ENCODE data around the gene GKN1.

GKN1 gene

GRCh38 chr2:68961380-68961779 is 13.1 kb upstream of the GKN1 start:
- Histone ChIP-seq H2AFZ (ENCODE audit: low read length) (no peak overlapping the region), H3K4me3 (ENCODE audit: low read length, poor library complexity, severe bottlenecking) (no peak overlapping the region), H3K36me3 (ENCODE audit: insufficient read depth, low read length) (no peaks in the 10 kb centered on the region), H3K9me2 (replicated peaks; ENCODE audit: low read depth, low read length) (no peaks in the 10 kb centered on the region), H3K4me2 (ENCODE audit: low read depth, low read length, poor library complexity, severe bottlenecking) (no peak overlapping the region), H3F3A (ENCODE audit: low read depth) (no peaks in the 10 kb centered on the region), H3K27me3 (ENCODE audit: insufficient read depth, low read length, poor library complexity, severe bottlenecking) (no peaks in the 10 kb centered on the region), H3K4me1 (ENCODE audit: insufficient read depth, low read length, poor library complexity, severe bottlenecking) (no peaks in the 10 kb centered on the region), H3K9me3 (ENCODE audit: insufficient read depth, low read depth, low read length) (no peaks in the 10 kb centered on the region), H3K79me2 (ENCODE audit: insufficient read depth, low read length) (no peaks in the 10 kb centered on the region), H4K20me1 (ENCODE audit: insufficient read depth, low read length, poor library complexity, severe bottlenecking) (no peaks in the 10 kb centered on the region), H3K9ac (ENCODE audit: low read depth, low read length, poor library complexity, severe bottlenecking) (no peak overlapping the region)
- TF ChIP-seq EZH2phosphoT487 (IDR thresholded peaks at IDR 0.05; ENCODE audit: borderline replicate concordance) (no peak), CTCF (conservative IDR thresholded peaks at IDR 0.05; ENCODE audit: low read length) (no peak)

- H4K20me1 ChIP-seq (ENCODE audit: insufficient read depth, low read length, poor library complexity, severe bottlenecking) = no peaks in the 10 kb centered on the region
- H3K4me1 ChIP-seq (ENCODE audit: insufficient read depth, low read length, poor library complexity, severe bottlenecking) = no peaks in the 10 kb centered on the region
- H2AFZ ChIP-seq (ENCODE audit: low read length) = no peak overlapping the region
- no peaks in the 10 kb centered on the region for H3K79me2 ChIP-seq (ENCODE audit: insufficient read depth, low read length)
- H3F3A ChIP-seq (ENCODE audit: low read depth) = no peaks in the 10 kb centered on the region
- no peaks in the 10 kb centered on the region for H3K36me3 ChIP-seq (ENCODE audit: insufficient read depth, low read length)
- H3K9me3 ChIP-seq (ENCODE audit: insufficient read depth, low read depth, low read length) = no peaks in the 10 kb centered on the region
- H3K27me3 ChIP-seq (ENCODE audit: insufficient read depth, low read length, poor library complexity, severe bottlenecking) = no peaks in the 10 kb centered on the region
- no peak for TF ChIP-seq EZH2phosphoT487 (IDR thresholded peaks at IDR 0.05; ENCODE audit: borderline replicate concordance)
- H3K4me3 ChIP-seq (ENCODE audit: low read length, poor library complexity, severe bottlenecking) = no peak overlapping the region
- H3K9me2 ChIP-seq (replicated peaks; ENCODE audit: low read depth, low read length) = no peaks in the 10 kb centered on the region
- no peak overlapping the region for H3K9ac ChIP-seq (ENCODE audit: low read depth, low read length, poor library complexity, severe bottlenecking)
- no peak overlapping the region for H3K4me2 ChIP-seq (ENCODE audit: low read depth, low read length, poor library complexity, severe bottlenecking)
Measured at GRCh38 chr2:68964282-68964681, 10.2 kb upstream of the GKN1 start.

- Histone ChIP-seq H3K4me3 (ENCODE audit: low read length, poor library complexity, severe bottlenecking) (no peak overlapping the region), H3K9me2 (replicated peaks; ENCODE audit: low read depth, low read length) (no peaks in the 10 kb centered on the region), H3F3A (ENCODE audit: low read depth) (no peaks in the 10 kb centered on the region), H3K9me3 (ENCODE audit: insufficient read depth, low read depth, low read length) (no peaks in the 10 kb centered on the region), H3K36me3 (ENCODE audit: insufficient read depth, low read length) (no peaks in the 10 kb centered on the region), H4K20me1 (ENCODE audit: insufficient read depth, low read length, poor library complexity, severe bottlenecking) (no peaks in the 10 kb centered on the region), H3K4me1 (ENCODE audit: insufficient read depth, low read length, poor library complexity, severe bottlenecking) (no peaks in the 10 kb centered on the region), H2AFZ (ENCODE audit: low read length) (no peak overlapping the region), H3K27me3 (ENCODE audit: insufficient read depth, low read length, poor library complexity, severe bottlenecking) (no peaks in the 10 kb centered on the region), H3K9ac (ENCODE audit: low read depth, low read length, poor library complexity, severe bottlenecking) (no peak overlapping the region), H3K79me2 (ENCODE audit: insufficient read depth, low read length) (no peaks in the 10 kb centered on the region), H3K4me2 (ENCODE audit: low read depth, low read length, poor library complexity, severe bottlenecking) (no peak overlapping the region)
- TF ChIP-seq EZH2phosphoT487 (IDR thresholded peaks at IDR 0.05; ENCODE audit: borderline replicate concordance) (no peak), CTCF (conservative IDR thresholded peaks at IDR 0.05; ENCODE audit: low read length) (no peak)
Measured at GRCh38 chr2:68968221-68968620, 6.2 kb upstream of the GKN1 start.

GRCh38 chr2:68969736-68970490 is 4.5 kb upstream of the GKN1 start:
- H3F3A ChIP-seq (ENCODE audit: low read depth) = no peaks in the 10 kb centered on the region
- no peaks in the 10 kb centered on the region for H3K9me3 ChIP-seq (ENCODE audit: insufficient read depth, low read depth, low read length)
- no peaks in the 10 kb centered on the region for H3K4me1 ChIP-seq (ENCODE audit: insufficient read depth, low read length, poor library complexity, severe bottlenecking)
- H3K27me3 ChIP-seq (ENCODE audit: insufficient read depth, low read length, poor library complexity, severe bottlenecking) = no peaks in the 10 kb centered on the region
- TF ChIP-seq CTCF (conservative IDR thresholded peaks at IDR 0.05; ENCODE audit: low read length) (no peak), EZH2phosphoT487 (IDR thresholded peaks at IDR 0.05; ENCODE audit: borderline replicate concordance) (no peak)
- H3K9me2 ChIP-seq (replicated peaks; ENCODE audit: low read depth, low read length) = no peaks in the 10 kb centered on the region
- no peak overlapping the region for H2AFZ ChIP-seq (ENCODE audit: low read length)
- no peak overlapping the region for H3K9ac ChIP-seq (ENCODE audit: low read depth, low read length, poor library complexity, severe bottlenecking)
- no peaks in the 10 kb centered on the region for H4K20me1 ChIP-seq (ENCODE audit: insufficient read depth, low read length, poor library complexity, severe bottlenecking)
- no peak overlapping the region for H3K4me3 ChIP-seq (ENCODE audit: low read length, poor library complexity, severe bottlenecking)
- H3K36me3 ChIP-seq (ENCODE audit: insufficient read depth, low read length) = no peaks in the 10 kb centered on the region
- no peaks in the 10 kb centered on the region for H3K79me2 ChIP-seq (ENCODE audit: insufficient read depth, low read length)
- no peak overlapping the region for H3K4me2 ChIP-seq (ENCODE audit: low read depth, low read length, poor library complexity, severe bottlenecking)

Data from Loucy (cell line).